Measurements from ENCODE around the gene FAT1.

DNA sequence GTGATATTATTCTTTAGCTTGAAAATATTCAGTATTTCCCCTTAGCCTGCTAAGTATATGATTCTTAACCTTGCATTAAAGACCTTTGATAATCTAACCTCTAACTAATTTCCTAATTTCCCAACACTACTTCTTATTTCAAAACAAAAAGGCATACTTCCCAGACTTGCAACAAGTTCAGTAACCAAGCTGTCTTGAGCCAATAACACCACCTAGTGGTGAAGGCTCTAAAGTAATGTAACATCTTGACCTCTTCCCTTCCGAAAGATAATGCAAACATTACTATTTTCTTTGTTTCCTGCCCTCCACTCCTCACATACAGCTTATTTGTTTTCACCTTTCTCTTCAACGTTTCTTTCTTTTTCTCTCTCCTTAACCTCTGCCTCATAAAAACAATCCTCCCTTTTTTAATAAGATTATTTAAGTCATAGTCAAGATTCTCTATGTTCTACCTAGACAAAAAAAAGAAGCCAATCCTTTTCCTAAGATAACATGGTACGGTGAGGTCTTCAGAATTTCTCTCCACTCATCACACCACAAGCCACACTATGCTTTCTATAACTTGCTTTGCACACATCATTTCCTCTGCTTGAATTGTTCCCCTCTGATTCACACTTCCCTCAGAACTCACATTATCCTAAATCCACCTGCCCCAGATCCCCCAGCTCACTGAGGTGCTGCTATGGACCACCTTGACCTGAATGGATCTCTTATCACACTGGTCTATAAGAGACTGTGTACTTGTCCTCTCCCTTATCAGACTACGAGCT, 3.5 kb downstream of the FAT1 start:
- TF ChIP-seq, protein P1, sequence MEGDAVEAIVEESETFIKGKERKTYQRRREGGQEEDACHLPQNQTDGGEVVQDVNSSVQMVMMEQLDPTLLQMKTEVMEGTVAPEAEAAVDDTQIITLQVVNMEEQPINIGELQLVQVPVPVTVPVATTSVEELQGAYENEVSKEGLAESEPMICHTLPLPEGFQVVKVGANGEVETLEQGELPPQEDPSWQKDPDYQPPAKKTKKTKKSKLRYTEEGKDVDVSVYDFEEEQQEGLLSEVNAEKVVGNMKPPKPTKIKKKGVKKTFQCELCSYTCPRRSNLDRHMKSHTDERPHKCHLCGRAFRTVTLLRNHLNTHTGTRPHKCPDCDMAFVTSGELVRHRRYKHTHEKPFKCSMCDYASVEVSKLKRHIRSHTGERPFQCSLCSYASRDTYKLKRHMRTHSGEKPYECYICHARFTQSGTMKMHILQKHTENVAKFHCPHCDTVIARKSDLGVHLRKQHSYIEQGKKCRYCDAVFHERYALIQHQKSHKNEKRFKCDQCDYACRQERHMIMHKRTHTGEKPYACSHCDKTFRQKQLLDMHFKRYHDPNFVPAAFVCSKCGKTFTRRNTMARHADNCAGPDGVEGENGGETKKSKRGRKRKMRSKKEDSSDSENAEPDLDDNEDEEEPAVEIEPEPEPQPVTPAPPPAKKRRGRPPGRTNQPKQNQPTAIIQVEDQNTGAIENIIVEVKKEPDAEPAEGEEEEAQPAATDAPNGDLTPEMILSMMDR (IDR thresholded peaks at IDR 0.05): peak in 2 of 4 experiments; percentile 27 to 37
- no peak for TF ChIP-seq POLR2AphosphoS5 (IDR thresholded peaks at IDR 0.05)
- TF ChIP-seq POLR2A (IDR thresholded peaks at IDR 0.05): no peak
- TF ChIP-seq EP300 (IDR thresholded peaks at IDR 0.05): no peak

Data from sigmoid colon (tissue), 4 donors.